Ishikawa (cell line): ENCODE measurements around the gene CHN2.

Experiments
- CEBPB ChIP-seq: IDR thresholded peaks from 2 replicates; pipeline ENCODE4 v1.6.1; 2012
- EP300 ChIP-seq: IDR thresholded peaks from 2 replicates; pipeline ENCODE4 v1.6.1; 2012; ENCODE audit warnings: borderline replicate concordance
- RAD21 ChIP-seq: IDR thresholded peaks from 2 replicates; pipeline ENCODE4 v1.6.1; 2012; ENCODE audit warnings: low read depth
- TCF12 ChIP-seq: IDR thresholded peaks from 2 replicates; pipeline ENCODE4 v1.6.1; 2012; ENCODE audit warnings: low read depth
- YY1 ChIP-seq: IDR thresholded peaks from 2 replicates; pipeline ENCODE4 v1.6.1; 2012; ENCODE audit warnings: low read depth
- TF ChIP-seq, protein P1 (sequence below): IDR thresholded peaks from 2 replicates; pipeline ENCODE4 v1.6.1; 2012

DNA sequence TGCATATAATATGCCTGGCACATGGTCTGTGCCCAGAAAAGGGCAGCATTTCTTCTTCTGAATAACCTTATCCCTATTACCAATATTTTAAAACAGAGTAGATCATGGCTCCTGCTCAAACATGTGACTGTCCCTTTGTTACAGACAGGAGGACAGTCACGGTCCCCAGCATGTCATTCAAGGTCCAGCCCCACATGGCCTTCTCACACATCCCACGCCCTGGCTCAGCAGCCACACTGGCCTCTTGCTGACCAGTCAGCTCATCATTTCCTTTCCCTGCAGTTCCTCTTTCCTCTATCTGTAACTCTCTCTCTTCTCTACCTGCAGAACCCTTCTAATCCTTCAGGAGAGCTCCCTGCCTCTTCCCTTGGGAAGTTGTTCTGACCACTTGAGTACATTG, 167.8 kb downstream of the CHN2 start:
- TF ChIP-seq EP300 (no peak), RAD21 (no peak), YY1 (no peak), TCF12 (no peak), CEBPB (no peak)
- TF ChIP-seq, protein P1, sequence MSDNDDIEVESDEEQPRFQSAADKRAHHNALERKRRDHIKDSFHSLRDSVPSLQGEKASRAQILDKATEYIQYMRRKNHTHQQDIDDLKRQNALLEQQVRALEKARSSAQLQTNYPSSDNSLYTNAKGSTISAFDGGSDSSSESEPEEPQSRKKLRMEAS = no peak
